GM18499 (cell line): ENCODE results near the gene CHST6.
"Not testable (repeated sequence)": the region's sequence is repeated elsewhere in the genome, so short reads cannot be mapped to it uniquely, and the experiment has no call there.

Experiments used
- ATAC-seq: cut with Tn5 transposase; IDR thresholded peaks from one replicate; pipeline ENCODE4 v1.9.1; 2021; ENCODE audit warnings: moderate number of reproducible peaks; ENCODE audit not compliant: insufficient read depth, unreplicated experiment

The CHST6 gene

GRCh38 chr16:75506107-75506506 is 10.9 kb upstream of the CHST6 start:
- ATAC-seq = no peak

- no peak for ATAC-seq
Observed at GRCh38 chr16:75503801-75504200, 8.6 kb upstream of the CHST6 start.

- no peak for ATAC-seq
Observed at GRCh38 chr16:75502916-75503605, 7.8 kb upstream of the CHST6 start.

- not testable (repeated sequence) for ATAC-seq
Observed at GRCh38 chr16:75501820-75502219, 6.6 kb upstream of the CHST6 start.

- ATAC-seq = no peak
Observed at GRCh38 chr16:75501359-75501758, 6.1 kb upstream of the CHST6 start.

GRCh38 chr16:75498605-75499322 is 3.5 kb upstream of the CHST6 start:
- not testable (repeated sequence) for ATAC-seq

GRCh38 chr16:75497558-75497957 is 2.3 kb upstream of the CHST6 start:
- ATAC-seq = no peak

GRCh38 chr16:75494661-75495075 is 573 bp downstream of the CHST6 start:
- no peak for ATAC-seq

GRCh38 chr16:75494184-75494583 is 1.1 kb downstream of the CHST6 start:
- ATAC-seq = no peak

- no peak for ATAC-seq
Observed at GRCh38 chr16:75491876-75492275, 3.4 kb downstream of the CHST6 start.

GRCh38 chr16:75488322-75488721 is 6.9 kb downstream of the CHST6 start:
- no peak for ATAC-seq

- ATAC-seq = no peak
Observed at GRCh38 chr16:75486676-75487313, 8.4 kb downstream of the CHST6 start.

GRCh38 chr16:75486014-75486675 is 9.1 kb downstream of the CHST6 start:
- ATAC-seq = no peak

- no peak for ATAC-seq
Observed at GRCh38 chr16:75485230-75486013, 9.8 kb downstream of the CHST6 start.

GRCh38 chr16:75483222-75483621 is 12.0 kb downstream of the CHST6 start:
- no peak for ATAC-seq

GRCh38 chr16:75482434-75483205 is 12.6 kb downstream of the CHST6 start:
- no peak for ATAC-seq

- no peak for ATAC-seq
Observed at GRCh38 chr16:75481475-75481874, 13.8 kb downstream of the CHST6 start.

- ATAC-seq = no peak
Observed at GRCh38 chr16:75479421-75479990, 15.7 kb downstream of the CHST6 start.
